ENCODE measurements around the gene ANO4. TPM values are rescaled to one million over a fixed set of nuclear protein-coding genes. Genes with fewer than 3 reads are reported as not detected.

Gene ANO4
- total RNA-seq, 1 donor from 2014 or later: not detected

DNA sequence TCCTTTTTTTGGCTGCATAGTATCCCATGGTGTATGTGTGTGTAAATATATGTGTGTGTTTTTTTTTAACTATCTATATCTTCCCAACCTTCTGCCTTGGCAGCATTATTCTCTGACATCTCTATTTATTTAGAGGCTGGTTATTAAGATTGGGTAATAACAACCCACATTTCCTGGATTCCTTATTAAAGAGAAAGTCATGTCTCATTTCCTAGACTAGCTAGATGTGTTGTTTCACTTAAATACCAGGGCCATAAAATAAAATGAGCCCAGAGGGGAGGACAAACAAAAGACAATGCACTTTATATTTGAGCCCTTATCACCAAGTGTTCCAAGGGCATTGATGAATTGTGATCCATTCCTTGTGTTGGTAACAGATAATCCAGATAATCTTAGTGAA is 246.4 kb downstream of the ANO4 start:
- no peaks in the 10 kb centered on the region for H3K36me3 ChIP-seq
- H3K4me3 ChIP-seq: no peak overlapping the region
- DNase-seq: no peak
- no peak for TF ChIP-seq CTCF (IDR thresholded peaks at IDR 0.05; ENCODE audit: borderline replicate concordance)
- intact Hi-C loops (cut with micrococcal nuclease): no loop called here
- no peak overlapping the region for H3K27ac ChIP-seq (replicated peaks)
- H3K27me3 ChIP-seq (ENCODE audit: low read depth): no peaks in the 10 kb centered on the region
- no peaks in the 10 kb centered on the region for H3K9me3 ChIP-seq (replicated peaks)
- no peaks in the 10 kb centered on the region for H3K4me1 ChIP-seq

GRCh38 chr12:101042211-101042610 is 247.6 kb downstream of the ANO4 start:
- no peak overlapping the region for H3K27ac ChIP-seq (replicated peaks)
- DNase-seq: no peak
- no peak overlapping the region for H3K4me3 ChIP-seq
- no peak for TF ChIP-seq CTCF (IDR thresholded peaks at IDR 0.05; ENCODE audit: borderline replicate concordance)
- H3K27me3 ChIP-seq (ENCODE audit: low read depth): no peaks in the 10 kb centered on the region
- intact Hi-C loops (cut with micrococcal nuclease): no loop called here
- H3K36me3 ChIP-seq: no peaks in the 10 kb centered on the region
- no peaks in the 10 kb centered on the region for H3K9me3 ChIP-seq (replicated peaks)
- no peaks in the 10 kb centered on the region for H3K4me1 ChIP-seq

GRCh38 chr12:101044512-101045059 is 250.0 kb downstream of the ANO4 start:
- Histone ChIP-seq H3K27ac (replicated peaks) (no peak overlapping the region), H3K27me3 (ENCODE audit: low read depth) (no peaks in the 10 kb centered on the region), H3K4me1 (no peaks in the 10 kb centered on the region), H3K9me3 (replicated peaks) (no peaks in the 10 kb centered on the region), H3K4me3 (no peak overlapping the region), H3K36me3 (no peaks in the 10 kb centered on the region)
- no peak for DNase-seq
- TF ChIP-seq CTCF (IDR thresholded peaks at IDR 0.05; ENCODE audit: borderline replicate concordance): no peak
- intact Hi-C loops (cut with micrococcal nuclease): no loop called here

DNA sequence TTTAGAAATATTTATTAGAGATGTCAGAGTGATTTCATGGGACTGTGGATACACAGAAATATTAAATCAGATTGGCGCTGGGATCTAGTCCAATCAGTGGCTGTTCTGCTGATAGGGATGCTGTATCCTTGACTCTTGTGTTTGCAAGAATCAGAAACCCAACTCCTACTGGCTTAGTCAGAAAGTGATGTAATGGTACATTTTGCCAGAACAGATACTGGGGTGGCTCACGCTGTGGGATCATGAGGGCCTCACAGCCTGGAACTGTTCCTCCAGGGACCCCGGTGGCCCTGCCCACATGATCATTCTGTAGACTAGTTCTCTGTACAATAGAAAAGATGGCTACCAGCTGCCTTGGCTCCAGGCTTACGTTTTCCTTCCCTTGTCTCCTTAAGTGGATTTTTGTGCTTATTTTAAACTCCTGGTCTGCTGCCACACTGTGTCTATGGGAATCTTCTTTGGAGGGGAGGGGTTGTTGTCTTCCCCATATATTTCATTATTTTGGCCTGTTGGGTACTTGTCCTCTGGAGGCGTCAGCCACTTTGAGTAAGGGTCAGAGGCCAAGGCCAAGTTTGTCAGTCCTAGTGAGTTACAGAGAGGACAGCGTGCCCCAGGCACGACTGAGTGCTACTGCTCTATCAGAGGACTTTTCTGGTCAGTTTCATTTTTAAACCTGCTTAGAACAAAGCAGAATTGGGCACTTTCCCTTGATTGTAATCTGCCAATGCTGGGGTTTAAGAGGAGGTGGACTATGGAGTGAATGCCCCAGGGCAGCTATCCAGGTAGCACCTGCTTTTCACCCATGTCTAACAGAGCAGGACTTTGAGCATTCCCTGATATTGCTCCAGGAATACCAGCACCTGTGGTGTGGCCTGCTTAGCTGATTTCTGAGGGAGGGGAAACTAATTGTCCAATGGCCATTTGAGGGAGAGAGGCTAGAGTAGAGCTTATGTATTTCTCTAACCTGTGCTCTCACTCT is 251.2 kb downstream of the ANO4 start:
- intact Hi-C loops (cut with micrococcal nuclease): no loop called here
- H3K36me3 ChIP-seq: no peaks in the 10 kb centered on the region
- no peaks in the 10 kb centered on the region for H3K4me1 ChIP-seq
- no peaks in the 10 kb centered on the region for H3K27me3 ChIP-seq (ENCODE audit: low read depth)
- no peak overlapping the region for H3K27ac ChIP-seq (replicated peaks)
- no peak for TF ChIP-seq CTCF (IDR thresholded peaks at IDR 0.05; ENCODE audit: borderline replicate concordance)
- no peaks in the 10 kb centered on the region for H3K9me3 ChIP-seq (replicated peaks)
- no peak overlapping the region for H3K4me3 ChIP-seq
- DNase-seq: no peak

GRCh38 chr12:101047652-101048051 is 253.1 kb downstream of the ANO4 start:
- DNase-seq: no peak
- no peaks in the 10 kb centered on the region for H3K27me3 ChIP-seq (ENCODE audit: low read depth)
- H3K9me3 ChIP-seq (replicated peaks): no peaks in the 10 kb centered on the region
- H3K27ac ChIP-seq (replicated peaks): no peak overlapping the region
- H3K4me3 ChIP-seq: no peak overlapping the region
- intact Hi-C loops (cut with micrococcal nuclease): no loop called here
- no peaks in the 10 kb centered on the region for H3K36me3 ChIP-seq
- no peak for TF ChIP-seq CTCF (IDR thresholded peaks at IDR 0.05; ENCODE audit: borderline replicate concordance)
- no peaks in the 10 kb centered on the region for H3K4me1 ChIP-seq
